Activated T-helper 2 cell treated with anti-CD3 and anti-CD28 coated beads, Interferon-gamma antibody, Interleukin-2, Interleukin-4, amounts not matched to agents 10 μg/mL and 5 μg/mL and 100 μg/mL, durations not matched to agents 14 hours and 24 hours and 36 hours (primary cell): ENCODE data around the gene COX19. TPM values are rescaled to one million over a fixed set of nuclear protein-coding genes. Genes with fewer than 3 reads are reported as not detected.
A peak's percentile ranks its signal among the peaks of the same experiment; 100 is the strongest.

ENCODE experiments used
- DNase-seq: peaks from one replicate; pipeline ENCODE4 v3.0.0; 2021; ENCODE audit warnings: low spot score
- H3K27ac Mint-ChIP-seq: one replicate; pipeline ENCODE4 v1.8.0; 2021; ENCODE audit warnings: mixed read lengths
- H3K27me3 Mint-ChIP-seq: one replicate; pipeline ENCODE4 v1.8.0; 2021; ENCODE audit warnings: low read depth, mixed read lengths
- H3K36me3 Mint-ChIP-seq: one replicate; pipeline ENCODE4 v1.8.0; 2021; ENCODE audit warnings: low read depth, mixed read lengths
- H3K4me1 Mint-ChIP-seq: one replicate; pipeline ENCODE4 v1.8.0; 2021; ENCODE audit warnings: low read depth, mixed read lengths
- H3K4me3 Mint-ChIP-seq: one replicate; pipeline ENCODE4 v1.8.0; 2021; ENCODE audit warnings: low read depth, mild to moderate bottlenecking, moderate library complexity, mixed read lengths
- H3K9me3 Mint-ChIP-seq: one replicate; pipeline ENCODE4 v1.8.0; 2021; ENCODE audit warnings: mixed read lengths
- intact Hi-C: fragments of 100-400 bp; cut with micrococcal nuclease; formaldehyde crosslinking; loops from one replicate; pipeline ENCODE4 v1.15.1; 2023
- total RNA-seq: library from RNA; stranded (reverse); gene quantifications from 2 replicates; pipeline ENCODE4 v1.2.3, GENCODE V29; 2022

Gene COX19
- total RNA-seq, 1 donor from 2014 or later = 17.2 TPM

DNA sequence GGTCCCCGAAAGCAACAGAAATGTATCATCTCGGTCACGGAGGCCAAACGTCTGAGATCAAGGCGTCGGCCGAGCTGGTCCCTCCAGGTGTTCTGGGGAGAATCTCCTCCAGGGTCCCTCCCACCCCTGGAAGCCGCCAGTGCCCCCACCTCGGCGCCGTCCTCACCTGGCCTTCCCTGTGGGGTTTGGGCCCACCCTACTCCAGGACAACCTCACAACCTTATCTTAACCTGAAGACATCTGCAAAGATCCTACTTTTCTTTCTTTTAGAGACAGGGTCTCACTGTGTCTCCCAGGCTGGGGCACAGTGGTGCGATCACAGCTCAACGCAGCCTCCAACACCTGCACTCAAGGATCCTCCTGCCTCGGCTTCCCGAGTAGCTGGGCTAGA, 54.3 kb downstream of the COX19 start:
- no peaks in the 10 kb centered on the region for H3K27me3 Mint-ChIP-seq
- H3K9me3 Mint-ChIP-seq = no peaks in the 10 kb centered on the region
- H3K4me3 Mint-ChIP-seq = peak overlapping the region; percentile 26
- peaks cover 25% of the 10 kb centered on the region for H3K4me1 Mint-ChIP-seq
- H3K36me3 Mint-ChIP-seq = peaks cover 15% of the 10 kb centered on the region
- DNase-seq = no peak
- intact Hi-C loops = loop anchor here (5.0 kb wide), 2 partner anchors 36 to 319 kb away; no protein-coding TSS in a partner anchor
- peak overlapping the region; percentile 94 for H3K27ac Mint-ChIP-seq

DNA sequence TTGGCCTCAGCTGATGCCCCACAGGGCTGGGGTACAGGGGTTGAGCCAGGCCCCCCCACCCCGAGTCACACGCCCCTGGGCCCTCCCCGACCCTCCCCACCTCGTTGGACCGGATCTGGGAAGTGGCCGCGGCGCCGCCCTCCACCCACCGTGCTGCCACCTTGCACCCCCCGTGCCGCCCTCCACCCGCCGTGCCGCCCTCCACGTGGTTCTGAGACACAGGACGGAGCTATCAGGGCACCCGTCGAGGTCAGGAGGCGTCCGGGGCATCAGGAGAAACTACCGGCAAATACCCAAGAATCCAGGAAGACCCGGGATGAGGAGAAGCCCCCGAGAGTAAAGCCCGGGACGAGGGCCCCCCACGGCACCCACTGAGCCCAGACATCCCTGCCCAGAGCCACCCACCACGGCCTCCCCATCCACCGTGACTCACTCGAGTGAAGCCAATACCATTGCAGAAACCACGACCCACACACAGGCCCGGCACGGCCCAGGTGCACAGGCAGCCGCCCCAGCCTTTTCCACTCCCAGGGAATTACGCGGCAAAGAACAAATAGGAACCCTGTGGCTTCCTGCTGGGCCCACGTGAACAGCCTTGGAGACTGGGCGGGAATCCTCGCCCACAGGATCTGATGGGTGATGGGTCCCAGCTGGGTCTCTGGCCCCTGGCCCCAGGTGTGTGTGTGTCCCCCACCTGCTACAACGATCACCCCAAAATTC, 54.8 kb downstream of the COX19 start:
- Mint-ChIP-seq H3K27ac (peak overlapping the region; percentile 94), H3K4me3 (peak overlapping the region; percentile 26), H3K36me3 (peaks cover 15% of the 10 kb centered on the region), H3K27me3 (no peaks in the 10 kb centered on the region), H3K9me3 (no peaks in the 10 kb centered on the region), H3K4me1 (peaks cover 25% of the 10 kb centered on the region)
- intact Hi-C loops = loop anchor here (5.0 kb wide), 2 partner anchors 37 to 318 kb away; no protein-coding TSS in a partner anchor
- DNase-seq = no peak

DNA sequence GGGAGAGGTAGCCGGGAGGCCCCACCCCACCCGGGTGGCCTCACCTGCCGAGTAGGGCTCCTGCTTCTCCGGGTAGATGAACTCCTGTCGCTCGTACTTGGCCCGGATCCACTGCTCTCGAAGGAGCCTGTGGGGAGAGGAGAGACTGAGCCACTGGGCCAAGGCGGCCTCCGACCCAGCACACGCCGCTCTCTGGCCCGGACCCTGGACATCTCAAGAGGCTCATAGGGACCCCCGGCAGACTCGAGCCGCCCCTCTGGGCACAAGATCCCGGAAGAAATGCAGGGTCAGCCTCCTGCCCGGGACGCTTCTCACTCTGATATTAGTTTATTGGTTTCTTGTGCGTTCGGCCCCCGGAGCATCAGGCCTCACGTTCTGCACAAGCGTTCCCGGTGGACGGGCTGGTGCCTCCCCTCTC, 55.4 kb downstream of the COX19 start:
- no peak for DNase-seq
- intact Hi-C loops = loop anchor here (5.0 to 10.0 kb wide), 3 partner anchors 37 to 318 kb away; partner anchors contain the start of gene GPR146
- Mint-ChIP-seq H3K27me3 (no peaks in the 10 kb centered on the region), H3K36me3 (peaks cover 15% of the 10 kb centered on the region), H3K27ac (no peak overlapping the region), H3K4me1 (peaks cover 25% of the 10 kb centered on the region), H3K9me3 (no peaks in the 10 kb centered on the region), H3K4me3 (no peak overlapping the region)

DNA sequence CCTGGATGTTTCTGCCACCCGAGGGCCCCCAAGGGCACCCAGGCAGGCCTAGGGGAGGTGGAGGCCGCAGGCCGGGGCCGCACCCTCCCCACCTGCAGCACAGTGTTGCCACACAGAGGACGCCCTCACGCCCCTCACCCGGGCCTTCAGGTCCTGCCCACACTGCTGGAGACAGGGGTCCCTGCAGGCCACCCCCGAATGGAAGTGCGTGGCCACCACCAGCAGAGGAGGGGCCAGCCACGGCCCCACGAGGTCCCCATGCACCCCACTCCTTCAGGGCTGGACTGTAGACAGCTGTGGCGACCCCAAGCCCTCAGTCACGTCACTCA, 56.3 kb downstream of the COX19 start:
- peaks cover 21% of the 10 kb centered on the region for H3K4me1 Mint-ChIP-seq
- no peaks in the 10 kb centered on the region for H3K27me3 Mint-ChIP-seq
- H3K4me3 Mint-ChIP-seq = no peak overlapping the region
- H3K9me3 Mint-ChIP-seq = no peaks in the 10 kb centered on the region
- intact Hi-C loops = loop anchor here (10.0 kb wide), 1 partner anchor 126 kb away; the partner anchor contains the start of gene GPR146
- no peak for DNase-seq
- H3K36me3 Mint-ChIP-seq = peaks cover 15% of the 10 kb centered on the region
- no peak overlapping the region for H3K27ac Mint-ChIP-seq

DNA sequence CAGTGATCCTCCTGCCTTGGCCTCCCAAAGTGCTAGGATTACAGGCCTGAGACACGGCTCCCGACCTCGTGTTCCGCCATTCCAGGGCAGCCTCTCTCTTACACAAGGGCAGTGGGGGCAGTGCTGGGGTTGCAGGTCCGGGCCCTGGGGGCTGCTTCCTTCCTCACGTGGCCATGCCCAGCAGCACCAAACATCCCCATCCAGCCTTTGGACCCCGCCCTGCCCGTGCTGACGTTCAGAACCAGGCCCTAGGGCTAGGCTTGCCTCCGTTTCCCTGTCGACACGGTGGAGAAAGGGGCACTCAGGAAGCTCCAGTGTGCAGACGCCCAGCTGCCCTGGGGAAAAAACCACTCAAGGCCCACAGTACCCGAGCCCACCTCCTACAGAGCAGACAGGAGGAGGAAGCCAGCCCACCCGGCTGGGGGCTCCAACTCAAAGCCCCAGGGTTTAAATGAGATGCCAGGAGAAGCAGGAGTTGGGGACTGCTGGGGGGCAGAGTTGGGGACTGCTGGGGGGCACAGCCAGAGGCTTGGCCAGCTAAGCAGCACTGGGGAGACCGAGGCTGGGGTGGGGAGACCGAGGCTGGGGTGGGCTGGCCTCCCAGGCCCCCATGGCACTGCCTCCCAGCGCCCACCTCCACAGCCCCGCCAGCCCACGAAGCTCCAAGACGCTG, 56.8 kb downstream of the COX19 start:
- no peak overlapping the region for H3K27ac Mint-ChIP-seq
- H3K9me3 Mint-ChIP-seq = no peaks in the 10 kb centered on the region
- no peak overlapping the region for H3K4me3 Mint-ChIP-seq
- DNase-seq = no peak
- H3K27me3 Mint-ChIP-seq = no peaks in the 10 kb centered on the region
- peaks cover 15% of the 10 kb centered on the region for H3K36me3 Mint-ChIP-seq
- H3K4me1 Mint-ChIP-seq = peaks cover 21% of the 10 kb centered on the region
- intact Hi-C loops = loop anchor here (10.0 kb wide), 1 partner anchor 126 kb away; the partner anchor contains the start of gene GPR146

DNA sequence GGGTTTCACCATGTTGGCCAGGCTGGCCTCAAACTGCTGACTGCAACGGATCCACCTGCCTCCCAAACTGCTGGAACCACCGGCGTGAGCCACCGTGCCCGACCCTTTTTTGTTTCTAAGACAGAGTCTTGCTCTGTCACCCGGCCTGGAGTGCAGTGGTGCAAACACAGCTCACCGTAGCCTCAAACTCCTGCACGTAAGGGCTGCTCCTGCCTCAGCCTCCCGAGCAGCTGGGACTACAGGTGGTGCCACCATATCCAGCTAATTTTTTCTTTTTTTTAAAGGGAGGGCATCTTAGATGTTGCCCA, 57.3 kb downstream of the COX19 start:
- H3K4me1 Mint-ChIP-seq = peaks cover 20% of the 10 kb centered on the region
- H3K9me3 Mint-ChIP-seq = no peaks in the 10 kb centered on the region
- H3K4me3 Mint-ChIP-seq = no peak overlapping the region
- no peak for DNase-seq
- peaks cover 15% of the 10 kb centered on the region for H3K36me3 Mint-ChIP-seq
- intact Hi-C loops = loop anchor here (10.0 kb wide), 1 partner anchor 127 kb away; the partner anchor contains the start of gene GPR146
- no peaks in the 10 kb centered on the region for H3K27me3 Mint-ChIP-seq
- H3K27ac Mint-ChIP-seq = no peak overlapping the region

DNA sequence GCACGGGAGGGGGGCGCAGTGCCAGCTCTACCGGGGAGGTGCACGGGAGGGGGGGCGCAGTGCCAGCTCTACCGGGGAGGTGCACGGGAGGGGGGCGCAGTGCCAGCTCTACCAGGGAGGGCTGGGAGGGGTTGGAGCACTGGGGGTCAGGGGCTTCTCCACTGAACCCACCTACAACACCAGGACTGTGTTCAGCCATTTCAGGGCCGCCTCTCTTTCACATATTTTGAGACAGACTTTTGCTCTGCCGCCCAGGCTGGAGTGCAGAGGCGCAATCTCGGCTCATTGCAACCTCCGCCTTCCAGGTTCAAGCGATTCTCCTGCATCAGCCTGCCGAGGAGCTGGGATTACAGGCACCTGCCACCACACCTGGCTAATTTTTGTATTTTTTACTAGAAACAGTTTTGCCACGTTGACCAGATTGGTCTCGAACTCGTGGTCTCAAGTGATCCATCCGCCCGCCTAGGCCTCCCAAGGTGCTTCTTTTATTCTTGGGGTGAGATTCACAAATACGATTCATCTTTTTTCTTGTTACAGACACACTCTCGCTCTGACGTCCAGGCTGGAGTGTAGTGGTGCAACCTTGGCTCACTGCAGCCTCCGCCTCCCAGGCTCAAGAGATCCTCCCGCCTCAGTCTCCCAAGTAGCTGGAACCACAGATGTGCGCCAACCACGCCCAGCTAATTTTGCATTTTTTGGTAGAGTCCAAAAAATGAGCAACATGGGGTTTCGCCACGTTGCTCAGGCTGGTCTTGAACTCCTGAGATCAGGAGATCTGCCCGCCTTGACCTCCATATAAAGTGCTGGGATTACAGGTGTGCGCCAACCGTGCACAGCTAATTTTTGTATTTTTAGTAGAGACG, 57.9 kb downstream of the COX19 start:
- intact Hi-C loops = loop anchor here (10.0 kb wide), 1 partner anchor 127 kb away; the partner anchor contains the start of gene GPR146
- H3K9me3 Mint-ChIP-seq = no peaks in the 10 kb centered on the region
- peaks cover 15% of the 10 kb centered on the region for H3K36me3 Mint-ChIP-seq
- DNase-seq = no peak
- no peak overlapping the region for H3K27ac Mint-ChIP-seq
- no peak overlapping the region for H3K4me3 Mint-ChIP-seq
- no peaks in the 10 kb centered on the region for H3K27me3 Mint-ChIP-seq
- peaks cover 18% of the 10 kb centered on the region for H3K4me1 Mint-ChIP-seq

DNA sequence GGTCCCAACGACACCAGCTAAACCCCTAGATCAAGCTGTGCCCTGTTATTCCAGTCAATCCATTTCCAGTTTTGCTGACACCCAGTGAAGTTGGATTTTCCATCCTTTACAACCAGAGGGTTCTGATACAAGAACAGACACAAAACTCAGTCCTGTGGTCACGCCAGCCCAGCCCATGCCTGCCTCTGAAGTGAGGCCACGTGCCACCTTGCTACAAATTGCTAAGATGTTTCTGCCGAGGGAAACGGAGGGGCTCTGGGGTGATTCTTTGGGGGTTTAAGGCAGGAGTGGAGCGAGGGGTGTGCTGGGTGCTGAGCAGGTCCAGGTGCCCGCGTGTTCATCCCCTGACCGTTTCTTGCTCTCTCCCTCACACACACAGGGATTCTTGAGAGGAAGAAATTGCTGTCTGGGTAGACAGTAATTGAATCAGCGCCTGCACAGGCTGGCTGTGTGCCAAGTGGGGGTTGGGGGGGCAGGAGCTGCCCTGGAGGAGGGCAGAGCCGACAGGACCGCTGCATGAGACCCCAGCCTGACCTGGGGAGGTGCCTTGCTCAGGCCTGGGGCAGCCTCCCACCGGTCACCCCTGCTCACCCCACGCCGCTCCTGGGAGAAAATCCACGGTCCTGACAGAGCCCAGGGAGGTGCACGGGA, 58.9 kb downstream of the COX19 start:
- H3K27ac Mint-ChIP-seq = no peak overlapping the region
- H3K4me1 Mint-ChIP-seq = peaks cover 18% of the 10 kb centered on the region
- H3K27me3 Mint-ChIP-seq = no peaks in the 10 kb centered on the region
- peaks cover 15% of the 10 kb centered on the region for H3K36me3 Mint-ChIP-seq
- H3K9me3 Mint-ChIP-seq = no peaks in the 10 kb centered on the region
- H3K4me3 Mint-ChIP-seq = no peak overlapping the region
- DNase-seq = no peak
- intact Hi-C loops = loop anchor here (10.0 kb wide), 1 partner anchor 128 kb away; the partner anchor contains the start of gene GPR146

Other genes with a start within 250 kb of the COX19 start
- gene DNAAF5, start 248.8 kb downstream of the COX19 start, total RNA-seq = 41.5 and 41.7 TPM in 2 replicates
- gene PRKAR1B, start 248.3 kb downstream of the COX19 start, total RNA-seq = 31.5 and 38.9 TPM in 2 replicates
- gene SUN1, start 143.1 kb downstream of the COX19 start, total RNA-seq = 87.7 TPM in 2 replicates
- gene GET4, start 99.0 kb downstream of the COX19 start, total RNA-seq = 32.2 and 35.9 TPM in 2 replicates
- 62.8 and 65.2 TPM in 2 replicates for gene ADAP1, start 20.9 kb downstream of the COX19 start, total RNA-seq
- not detected in 2 replicates for gene CYP2W1, start 7.6 kb upstream of the COX19 start, total RNA-seq
- gene GPR146, start 69.0 kb upstream of the COX19 start, total RNA-seq = 5.6 and 6.7 TPM in 2 replicates
- 0.37 and 0.46 TPM in 2 replicates for gene GPER1, start 112.6 kb upstream of the COX19 start, total RNA-seq
- gene ZFAND2A, start 184.6 kb upstream of the COX19 start, total RNA-seq = 20.5 and 21.9 TPM in 2 replicates